MM.1S (cell line): ENCODE measurements around the gene SLC13A3.

ENCODE experiments used
- DNase-seq: peaks from one replicate; pipeline ENCODE4 v3.0.0-alpha.2; 2015
- H2AFZ ChIP-seq: fragments of 300-600 bp; sonication (generic); 2 replicates; pipeline ENCODE4 v1.6.0; 2016; ENCODE audit warnings: antibody characterized with exemption, low read length
- H3F3A ChIP-seq: fragments of 300-600 bp; sonication (generic); 2 replicates; pipeline ENCODE4 v1.6.1; 2016; ENCODE audit warnings: mild to moderate bottlenecking, antibody characterized with exemption, low read length, moderate library complexity, mixed read lengths; ENCODE audit not compliant: insufficient read depth
- H3K27ac ChIP-seq: fragments of 300-600 bp; sonication (generic); 2 replicates; pipeline ENCODE4 v1.5.1; 2016; ENCODE audit warnings: mild to moderate bottlenecking, low read length
- H3K27me3 ChIP-seq: fragments of 300-600 bp; sonication (generic); replicated peaks from 2 replicates; pipeline ENCODE4 v1.6.0; 2016; ENCODE audit warnings: low read length; ENCODE audit not compliant: insufficient read depth
- H3K36me3 ChIP-seq: fragments of 300-600 bp; sonication (generic); replicated peaks from 2 replicates; pipeline ENCODE4 v1.6.1; 2016; ENCODE audit warnings: mild to moderate bottlenecking, low read length, mixed read lengths; ENCODE audit not compliant: insufficient read depth
- H3K4me1 ChIP-seq: fragments of 300-600 bp; sonication (generic); 2 replicates; pipeline ENCODE4 v1.6.1; 2016; ENCODE audit warnings: low read length, mixed read lengths
- H3K4me2 ChIP-seq: fragments of 300-600 bp; sonication (generic); 2 replicates; pipeline ENCODE4 v1.6.0; 2016; ENCODE audit warnings: low read depth, low read length
- H3K4me3 ChIP-seq: fragments of 300-600 bp; sonication (generic); 2 replicates; pipeline ENCODE4 v1.5.1; 2016; ENCODE audit warnings: low read length, mixed read lengths
- H3K79me2 ChIP-seq: fragments of 300-600 bp; sonication (generic); 2 replicates; pipeline ENCODE4 v1.6.1; 2016; ENCODE audit warnings: mixed run types, low read length, mixed read lengths
- H3K9ac ChIP-seq: fragments of 300-600 bp; sonication (generic); 2 replicates; pipeline ENCODE4 v1.6.1; 2016; ENCODE audit warnings: low read length, mixed read lengths
- H3K9me2 ChIP-seq: fragments of 300-600 bp; sonication (generic); replicated peaks from 2 replicates; pipeline ENCODE4 v1.6.1; 2016; ENCODE audit warnings: mild to moderate bottlenecking, low read length, mixed read lengths; ENCODE audit not compliant: insufficient read depth
- H3K9me3 ChIP-seq: fragments of 300-600 bp; sonication (generic); replicated peaks from 2 replicates; pipeline ENCODE4 v1.6.1; 2016; ENCODE audit warnings: mild to moderate bottlenecking, low read length, mixed read lengths; ENCODE audit not compliant: insufficient read depth
- H4K20me1 ChIP-seq: fragments of 300-600 bp; sonication (generic); 2 replicates; pipeline ENCODE4 v1.6.1; 2016; ENCODE audit warnings: mild to moderate bottlenecking, low read length, moderate library complexity, mixed read lengths; ENCODE audit not compliant: insufficient read depth
- CTCF ChIP-seq: fragments of 300-600 bp; sonication (generic); IDR thresholded peaks from 2 replicates; pipeline ENCODE4 v1.5.1; 2016; ENCODE audit warnings: antibody characterized with exemption, low read length, mixed read lengths
- EZH2 ChIP-seq: fragments of 300-600 bp; sonication (generic); optimal IDR thresholded peaks from 2 replicates; pipeline ENCODE3; 2017; ENCODE audit warnings: low read depth, mild to moderate bottlenecking, antibody characterized with exemption, low read length, mixed read lengths
- EZH2phosphoT487 ChIP-seq: fragments of 300-600 bp; sonication (generic); IDR thresholded peaks from 2 replicates; pipeline ENCODE4 v1.6.1; 2018; ENCODE audit warnings: antibody characterized with exemption, low read length

The SLC13A3 gene

GRCh38 chr20:46638134-46638897 lies 12.9 kb downstream of the SLC13A3 start:
- Histone ChIP-seq H3K79me2 (no peaks in the 10 kb centered on the region), H3K9ac (no peak overlapping the region), H3K4me3 (no peak overlapping the region), H3K9me3 (no peaks in the 10 kb centered on the region), H3K9me2 (no peaks in the 10 kb centered on the region), H3K36me3 (no peaks in the 10 kb centered on the region), H3K27ac (no peak overlapping the region), H3K4me2 (no peak overlapping the region), H3K4me1 (no peaks in the 10 kb centered on the region), H4K20me1 (no peaks in the 10 kb centered on the region), H2AFZ (no peak overlapping the region), H3K27me3 (no peaks in the 10 kb centered on the region), H3F3A (no peaks in the 10 kb centered on the region)
- no peak for TF ChIP-seq EZH2
- no peak for DNase-seq

GRCh38 chr20:46637427-46638133 lies 13.7 kb downstream of the SLC13A3 start:
- no peaks in the 10 kb centered on the region for H3K36me3 ChIP-seq
- no peaks in the 10 kb centered on the region for H3K9me3 ChIP-seq
- H3K4me3 ChIP-seq: no peak overlapping the region
- no peak for DNase-seq
- no peaks in the 10 kb centered on the region for H4K20me1 ChIP-seq
- H3K9me2 ChIP-seq: no peaks in the 10 kb centered on the region
- H3K79me2 ChIP-seq: no peaks in the 10 kb centered on the region
- H3K9ac ChIP-seq: no peak overlapping the region
- no peaks in the 10 kb centered on the region for H3K27me3 ChIP-seq
- no peak for TF ChIP-seq CTCF
- no peak for TF ChIP-seq EZH2phosphoT487
- TF ChIP-seq EZH2: no peak
- no peak overlapping the region for H2AFZ ChIP-seq
- no peak overlapping the region for H3K27ac ChIP-seq
- no peaks in the 10 kb centered on the region for H3F3A ChIP-seq
- no peak overlapping the region for H3K4me2 ChIP-seq
- no peaks in the 10 kb centered on the region for H3K4me1 ChIP-seq

GRCh38 chr20:46637020-46637419 lies 14.2 kb downstream of the SLC13A3 start:
- no peak overlapping the region for H3K9ac ChIP-seq
- no peaks in the 10 kb centered on the region for H3K79me2 ChIP-seq
- no peak overlapping the region for H3K4me3 ChIP-seq
- H3K4me1 ChIP-seq: no peaks in the 10 kb centered on the region
- no peak for DNase-seq
- no peaks in the 10 kb centered on the region for H3K9me2 ChIP-seq
- no peaks in the 10 kb centered on the region for H3K27me3 ChIP-seq
- no peak overlapping the region for H3K27ac ChIP-seq
- H3F3A ChIP-seq: no peaks in the 10 kb centered on the region
- H2AFZ ChIP-seq: no peak overlapping the region
- TF ChIP-seq CTCF (no peak), EZH2phosphoT487 (no peak), EZH2 (no peak)
- H3K36me3 ChIP-seq: no peaks in the 10 kb centered on the region
- no peaks in the 10 kb centered on the region for H4K20me1 ChIP-seq
- no peak overlapping the region for H3K4me2 ChIP-seq
- no peaks in the 10 kb centered on the region for H3K9me3 ChIP-seq

DNA sequence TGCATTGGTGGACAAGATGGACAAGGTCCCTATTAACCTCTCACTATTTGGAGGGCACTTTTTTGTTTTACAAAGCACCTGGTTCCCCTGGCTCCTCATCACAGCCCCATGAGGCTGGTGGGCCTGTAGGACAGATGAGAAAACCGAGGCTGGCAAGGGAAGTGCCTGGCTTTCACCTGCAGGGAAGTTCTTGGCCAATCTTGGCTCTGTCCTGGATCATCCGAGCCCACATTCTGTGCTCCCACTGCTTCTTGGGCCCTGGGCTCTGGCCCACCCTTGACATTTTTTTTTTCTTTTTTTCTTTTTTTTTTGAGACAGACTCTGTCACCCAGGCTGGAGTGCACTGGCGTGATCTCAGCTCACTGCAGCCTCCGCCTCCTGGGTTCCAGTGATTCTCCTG lies 14.7 kb downstream of the SLC13A3 start:
- Histone ChIP-seq H3K4me1 (no peaks in the 10 kb centered on the region), H3K9ac (no peak overlapping the region)
- DNase-seq: no peak

More for the DNA sequence above, 14.7 kb downstream of the SLC13A3 start:
- no peak overlapping the region for H3K4me2 ChIP-seq
- H3K27ac ChIP-seq: no peak overlapping the region
- H3K27me3 ChIP-seq: no peaks in the 10 kb centered on the region
- no peaks in the 10 kb centered on the region for H3K9me3 ChIP-seq
- H3K36me3 ChIP-seq: no peaks in the 10 kb centered on the region
- no peaks in the 10 kb centered on the region for H3K9me2 ChIP-seq
- no peak for TF ChIP-seq CTCF
- TF ChIP-seq EZH2phosphoT487: no peak
- TF ChIP-seq EZH2: no peak
- no peaks in the 10 kb centered on the region for H4K20me1 ChIP-seq
- no peak overlapping the region for H2AFZ ChIP-seq
- H3F3A ChIP-seq: no peaks in the 10 kb centered on the region
- no peaks in the 10 kb centered on the region for H3K79me2 ChIP-seq
- H3K4me3 ChIP-seq: no peak overlapping the region
